ENCODE results near the gene SPDYE17.
"Not testable (repeated sequence)": the region's sequence is repeated elsewhere in the genome, so short reads cannot be mapped to it uniquely, and the experiment has no call there.

Gene SPDYE17

DNA sequence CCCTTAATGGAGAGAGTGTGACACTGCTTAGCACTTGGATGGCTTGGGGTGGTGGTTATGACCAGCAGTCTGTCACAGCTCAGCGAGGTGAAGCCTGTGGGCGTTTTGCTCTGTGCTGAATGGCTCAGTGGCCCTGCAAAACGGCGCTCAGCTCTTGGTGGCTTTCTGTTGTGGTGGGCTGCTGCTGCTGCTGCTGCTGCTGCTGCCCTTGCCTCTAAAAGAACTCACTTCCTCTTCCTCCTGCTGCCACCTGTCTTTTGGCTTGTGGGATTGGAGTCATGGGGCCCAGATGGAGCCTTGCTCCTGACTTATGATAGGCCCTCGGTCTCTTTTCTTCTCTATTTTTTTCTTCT, 47.4 kb downstream of the SPDYE17 start:
- H3K4me3 ChIP-seq (ENCODE audit: low read depth, low read length); DNase-seq (ENCODE audit: low read depth, low spot score); in situ Hi-C loops (cut with HindIII; ENCODE audit: low sequenced_read_pairs): not testable (repeated sequence)

DNA sequence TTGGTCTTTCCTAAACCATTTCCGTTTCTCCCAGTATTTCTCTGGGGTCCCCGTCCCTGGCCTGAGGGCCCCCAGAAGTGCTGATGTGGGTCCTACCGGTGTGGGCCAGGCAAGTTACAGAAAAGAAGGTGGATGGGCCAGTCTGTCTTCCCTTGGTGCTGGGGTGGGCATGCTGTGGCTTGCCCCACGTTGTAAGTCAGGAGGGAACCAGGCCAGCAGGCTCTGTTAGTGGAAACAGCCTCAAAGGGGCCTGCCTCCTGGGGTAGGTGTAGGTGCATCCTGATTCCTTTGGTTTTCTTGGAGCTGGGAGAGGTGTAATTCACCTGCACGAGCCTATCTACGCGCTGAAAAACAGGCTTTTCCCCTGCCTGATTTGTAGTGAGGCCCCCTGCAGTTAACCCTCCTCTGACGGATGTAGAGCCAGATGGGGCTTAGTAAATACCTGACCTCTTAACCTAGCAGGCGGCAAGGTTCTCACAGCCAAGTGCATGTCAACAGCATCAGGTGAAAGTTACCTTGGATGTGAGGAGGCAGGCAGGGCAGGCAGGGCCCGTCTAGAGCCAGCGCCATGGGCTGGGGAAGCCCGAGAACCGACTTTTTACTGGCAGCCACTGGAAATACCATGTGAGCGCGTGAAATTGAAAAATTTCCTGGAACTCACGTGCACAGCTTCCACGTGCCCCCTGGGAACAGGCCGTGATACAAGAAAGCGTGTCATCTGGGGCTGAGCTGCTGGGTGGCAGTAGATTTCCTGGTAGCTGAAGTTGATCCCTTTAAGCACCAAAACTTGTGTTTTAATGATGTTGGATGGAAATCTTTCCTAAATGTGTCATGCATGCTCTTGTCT, 48.0 kb downstream of the SPDYE17 start:
- DNase-seq (ENCODE audit: low read depth, low spot score); in situ Hi-C loops (cut with HindIII; ENCODE audit: low sequenced_read_pairs): not testable (repeated sequence)

DNA sequence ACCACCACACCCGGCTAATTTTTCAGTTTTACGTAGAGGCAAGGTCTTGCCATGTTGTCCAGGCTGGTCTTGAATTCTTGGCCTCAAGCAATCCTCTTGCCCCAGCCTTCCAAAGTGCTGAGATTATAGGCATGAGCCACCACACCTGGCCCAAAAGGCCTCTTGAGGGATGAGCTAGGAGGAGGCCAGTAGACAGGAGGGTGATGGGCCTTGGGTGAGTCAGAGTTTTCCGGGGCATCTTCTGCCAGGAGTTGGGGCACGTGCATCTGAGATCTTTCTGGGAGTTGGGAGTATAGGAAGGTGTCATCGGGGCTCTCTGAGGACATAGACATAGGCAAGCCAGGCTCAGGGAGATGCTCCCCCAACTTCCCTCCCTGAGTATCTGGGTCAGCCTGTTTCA, 48.8 kb downstream of the SPDYE17 start:
- in situ Hi-C loops (cut with HindIII; ENCODE audit: low sequenced_read_pairs); DNase-seq (ENCODE audit: low read depth, low spot score); H3K4me3 ChIP-seq (ENCODE audit: low read depth, low read length): not testable (repeated sequence)

More for the DNA sequence above, 48.0 kb downstream of the SPDYE17 start:
- H3K4me3 ChIP-seq (ENCODE audit: low read depth, low read length), result not testable (repeated sequence)

DNA sequence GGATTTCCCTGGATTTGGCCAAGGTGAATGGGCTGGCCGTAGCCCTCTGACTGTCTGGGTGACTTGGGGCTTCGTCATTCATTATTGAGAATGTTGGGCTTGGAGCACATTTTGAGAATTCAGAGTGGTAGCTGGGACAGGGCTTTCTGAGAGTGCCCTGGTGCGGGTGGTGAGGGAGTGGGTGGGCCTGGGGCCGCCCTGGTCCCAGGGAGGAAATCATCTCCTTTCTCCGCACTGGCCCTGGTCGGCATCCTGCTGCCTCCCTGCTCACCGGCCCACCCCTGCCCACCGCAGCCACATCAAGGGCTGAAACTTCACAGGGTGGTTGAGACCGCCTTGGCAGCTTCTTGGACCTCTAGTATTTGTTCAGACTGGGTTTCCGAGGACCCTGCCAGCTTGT, 49.7 kb downstream of the SPDYE17 start:
- DNase-seq (ENCODE audit: low read depth, low spot score); H3K4me3 ChIP-seq (ENCODE audit: low read depth, low read length); in situ Hi-C loops (cut with HindIII; ENCODE audit: low sequenced_read_pairs): not testable (repeated sequence)

DNA sequence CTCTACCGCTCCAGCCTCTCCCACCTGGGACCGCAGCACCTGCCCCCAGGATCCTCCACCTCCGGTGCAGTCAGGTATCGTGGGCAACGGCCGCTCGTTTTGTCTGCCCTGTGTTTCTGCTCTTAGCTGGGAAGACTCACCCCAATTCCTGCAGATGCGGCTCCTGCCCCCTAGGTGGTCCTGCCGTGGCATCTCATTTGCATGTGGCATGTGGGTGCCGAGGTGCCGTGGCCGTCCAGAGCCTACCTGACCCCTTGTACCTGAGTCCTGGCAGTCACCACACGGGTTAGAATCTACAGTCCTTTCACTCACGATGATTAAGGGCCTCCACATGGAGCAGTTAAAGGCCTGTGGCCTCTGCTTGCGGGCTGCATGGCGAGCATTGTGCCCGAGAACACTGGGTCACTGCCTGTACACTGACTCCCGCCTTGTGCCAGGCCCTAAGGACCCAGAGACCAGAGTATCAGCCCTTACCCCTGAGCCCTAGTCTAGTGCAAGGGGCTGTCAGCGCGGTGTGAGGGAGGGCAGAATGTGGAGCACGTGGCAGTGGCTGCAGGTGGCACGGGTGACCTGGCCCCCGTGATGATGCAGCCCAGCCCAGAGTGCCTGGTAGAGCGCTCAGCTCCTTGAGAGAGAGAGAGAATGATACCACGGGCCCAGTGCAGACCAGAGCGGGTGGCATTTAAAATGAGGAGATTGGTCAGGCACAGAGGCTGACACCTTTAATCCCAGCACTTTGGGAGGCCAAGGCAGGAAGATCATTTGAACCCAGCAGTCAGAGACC, 50.8 kb downstream of the SPDYE17 start:
- DNase-seq (ENCODE audit: low read depth, low spot score); in situ Hi-C loops (cut with HindIII; ENCODE audit: low sequenced_read_pairs); H3K4me3 ChIP-seq (ENCODE audit: low read depth, low read length): not testable (repeated sequence)

DNA sequence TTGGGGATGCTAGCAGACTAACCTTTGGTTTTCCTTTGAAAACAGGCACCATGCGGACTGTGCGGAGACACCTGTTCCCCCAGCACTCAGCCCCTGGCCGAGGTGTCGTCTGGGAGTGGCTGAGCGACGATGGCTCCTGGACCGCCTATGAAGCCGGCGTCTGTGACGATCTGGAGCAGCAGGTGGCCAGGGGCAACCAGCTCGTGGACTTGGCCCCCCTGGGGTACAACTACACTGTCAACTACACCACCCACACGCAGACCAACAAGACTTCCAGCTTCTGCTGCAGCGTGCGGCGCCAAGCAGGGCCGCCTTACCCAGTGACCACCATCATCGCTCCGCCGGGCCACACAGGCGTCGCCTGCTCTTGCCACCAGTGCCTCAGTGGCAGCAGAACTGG, 51.6 kb downstream of the SPDYE17 start:
- H3K4me3 ChIP-seq (ENCODE audit: low read depth, low read length); in situ Hi-C loops (cut with HindIII; ENCODE audit: low sequenced_read_pairs); DNase-seq (ENCODE audit: low read depth, low spot score): not testable (repeated sequence)

DNA sequence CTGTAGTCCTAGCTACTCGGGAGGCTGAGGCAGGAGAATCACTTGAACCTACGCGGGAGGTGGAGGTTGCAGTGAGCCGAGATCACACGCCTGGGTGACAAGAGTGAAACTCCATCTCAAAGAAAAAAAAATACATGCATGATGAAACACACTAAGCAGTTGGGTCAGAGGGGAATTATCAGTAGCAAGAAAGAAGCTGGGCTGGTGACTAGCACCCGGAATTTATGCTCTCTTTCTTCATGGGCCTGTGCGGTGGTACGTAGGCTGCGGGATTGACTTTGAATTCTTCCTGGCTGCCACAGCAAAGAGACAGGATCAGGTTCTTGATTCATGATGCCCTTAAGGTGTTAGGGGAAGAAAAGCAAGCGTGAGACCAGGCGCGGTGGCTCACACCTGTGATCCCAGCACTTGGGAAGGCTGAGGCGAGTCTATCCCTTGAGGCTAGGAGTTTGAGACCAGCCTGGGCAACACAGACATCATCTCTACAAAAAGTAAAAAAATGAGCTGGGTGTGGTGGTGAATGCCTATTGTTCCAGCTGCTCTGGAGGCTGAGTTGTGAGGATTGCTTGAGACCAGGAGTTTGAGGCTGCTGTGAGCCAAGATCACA, 54.3 kb downstream of the SPDYE17 start:
- DNase-seq (ENCODE audit: low read depth, low spot score); H3K4me3 ChIP-seq (ENCODE audit: low read depth, low read length); in situ Hi-C loops (cut with HindIII; ENCODE audit: low sequenced_read_pairs): not testable (repeated sequence)

DNA sequence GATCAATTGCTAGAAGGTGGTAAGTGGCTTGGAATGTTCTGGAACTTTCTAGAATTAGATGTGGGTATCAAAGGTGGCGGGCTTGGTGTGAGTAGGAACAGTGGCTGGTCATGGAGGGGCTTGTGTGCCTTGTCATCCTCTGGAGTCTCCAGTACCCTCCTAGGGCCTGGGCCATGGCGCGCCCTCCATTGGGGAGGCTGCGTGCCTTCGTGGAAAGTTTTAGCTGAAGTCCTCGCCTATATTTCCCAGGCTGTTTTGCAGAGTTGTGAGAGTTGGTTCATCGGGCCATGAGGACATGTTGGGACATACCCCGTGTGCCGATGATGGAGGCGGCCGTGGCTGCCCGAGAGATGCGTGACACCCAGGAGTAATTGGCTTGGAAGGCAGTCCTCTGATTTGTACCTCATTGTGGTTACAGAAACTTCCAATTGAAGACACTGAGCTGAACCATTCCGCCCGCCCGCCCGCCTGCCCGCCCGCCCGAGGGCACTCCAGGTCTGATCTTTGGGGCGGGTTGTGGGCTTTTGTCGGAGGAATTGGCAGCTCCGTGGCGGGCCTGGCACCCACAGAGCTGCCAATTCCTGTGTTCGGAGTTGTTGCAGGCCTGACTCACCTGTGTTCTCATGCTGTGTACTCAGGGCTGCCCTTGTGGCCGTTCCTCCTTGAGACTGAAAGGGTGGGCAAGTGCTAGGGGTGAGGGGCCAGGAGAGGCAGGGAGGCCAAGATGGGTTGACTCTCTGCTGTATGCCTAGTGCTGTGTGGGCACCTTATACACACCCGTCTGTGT, 57.2 kb downstream of the SPDYE17 start:
- in situ Hi-C loops (cut with HindIII; ENCODE audit: low sequenced_read_pairs); DNase-seq (ENCODE audit: low read depth, low spot score); H3K4me3 ChIP-seq (ENCODE audit: low read depth, low read length): not testable (repeated sequence)

DNA sequence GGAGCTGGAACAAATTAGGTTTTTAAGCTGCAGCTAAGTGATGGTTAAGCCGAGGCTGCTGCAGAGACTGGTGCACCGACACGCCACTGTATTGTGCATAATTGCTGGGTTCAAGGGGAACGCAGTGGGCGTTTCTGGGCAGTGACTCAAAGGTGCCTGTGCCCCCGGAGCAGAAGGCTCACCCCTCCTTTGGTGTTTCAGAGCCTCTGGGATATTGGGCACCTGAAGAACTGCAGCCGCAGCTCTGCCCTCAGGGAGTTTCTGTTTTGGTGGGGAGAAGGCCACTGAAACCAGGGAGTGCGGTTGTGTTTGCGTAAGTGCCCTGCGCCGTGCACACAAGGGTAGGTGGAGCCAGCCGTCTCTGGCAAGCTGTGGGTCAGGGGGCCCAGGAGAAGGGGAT, 57.8 kb downstream of the SPDYE17 start:
- H3K4me3 ChIP-seq (ENCODE audit: low read depth, low read length); in situ Hi-C loops (cut with HindIII; ENCODE audit: low sequenced_read_pairs); DNase-seq (ENCODE audit: low read depth, low spot score): not testable (repeated sequence)

DNA sequence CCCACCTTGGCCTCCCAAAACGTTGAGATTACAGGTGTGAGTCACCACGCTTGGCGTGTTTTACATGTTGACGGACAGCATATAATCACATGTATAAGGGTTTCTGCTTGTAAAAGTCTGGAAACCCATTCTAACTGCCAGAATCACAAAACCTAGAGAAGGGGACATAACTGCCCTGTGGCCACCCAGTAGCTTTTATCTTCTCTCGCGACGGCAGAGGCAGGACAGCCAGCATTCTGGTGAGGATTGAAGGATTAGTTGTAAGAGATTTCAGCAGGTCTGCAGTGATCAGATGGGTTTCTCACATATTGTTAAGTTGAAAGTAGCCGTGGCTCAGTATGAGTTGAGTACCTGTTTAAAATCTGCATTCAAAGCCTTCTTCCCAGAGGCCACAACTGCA, 59.8 kb downstream of the SPDYE17 start:
- DNase-seq (ENCODE audit: low read depth, low spot score); H3K4me3 ChIP-seq (ENCODE audit: low read depth, low read length); in situ Hi-C loops (cut with HindIII; ENCODE audit: low sequenced_read_pairs): not testable (repeated sequence)

Data from astrocyte of the spinal cord (primary cell).